GM19099 (cell line): Measurements from ENCODE around the gene SLC16A12.

ENCODE experiments used
- POLR2A ChIP-seq: IDR thresholded peaks from 3 replicates; pipeline ENCODE4 v1.6.1; 2011; ENCODE audit warnings: low read depth; ENCODE audit not compliant: insufficient read length; ENCODE audit errors: extremely low read depth

Gene SLC16A12, protein sequence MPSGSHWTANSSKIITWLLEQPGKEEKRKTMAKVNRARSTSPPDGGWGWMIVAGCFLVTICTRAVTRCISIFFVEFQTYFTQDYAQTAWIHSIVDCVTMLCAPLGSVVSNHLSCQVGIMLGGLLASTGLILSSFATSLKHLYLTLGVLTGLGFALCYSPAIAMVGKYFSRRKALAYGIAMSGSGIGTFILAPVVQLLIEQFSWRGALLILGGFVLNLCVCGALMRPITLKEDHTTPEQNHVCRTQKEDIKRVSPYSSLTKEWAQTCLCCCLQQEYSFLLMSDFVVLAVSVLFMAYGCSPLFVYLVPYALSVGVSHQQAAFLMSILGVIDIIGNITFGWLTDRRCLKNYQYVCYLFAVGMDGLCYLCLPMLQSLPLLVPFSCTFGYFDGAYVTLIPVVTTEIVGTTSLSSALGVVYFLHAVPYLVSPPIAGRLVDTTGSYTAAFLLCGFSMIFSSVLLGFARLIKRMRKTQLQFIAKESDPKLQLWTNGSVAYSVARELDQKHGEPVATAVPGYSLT

DNA sequence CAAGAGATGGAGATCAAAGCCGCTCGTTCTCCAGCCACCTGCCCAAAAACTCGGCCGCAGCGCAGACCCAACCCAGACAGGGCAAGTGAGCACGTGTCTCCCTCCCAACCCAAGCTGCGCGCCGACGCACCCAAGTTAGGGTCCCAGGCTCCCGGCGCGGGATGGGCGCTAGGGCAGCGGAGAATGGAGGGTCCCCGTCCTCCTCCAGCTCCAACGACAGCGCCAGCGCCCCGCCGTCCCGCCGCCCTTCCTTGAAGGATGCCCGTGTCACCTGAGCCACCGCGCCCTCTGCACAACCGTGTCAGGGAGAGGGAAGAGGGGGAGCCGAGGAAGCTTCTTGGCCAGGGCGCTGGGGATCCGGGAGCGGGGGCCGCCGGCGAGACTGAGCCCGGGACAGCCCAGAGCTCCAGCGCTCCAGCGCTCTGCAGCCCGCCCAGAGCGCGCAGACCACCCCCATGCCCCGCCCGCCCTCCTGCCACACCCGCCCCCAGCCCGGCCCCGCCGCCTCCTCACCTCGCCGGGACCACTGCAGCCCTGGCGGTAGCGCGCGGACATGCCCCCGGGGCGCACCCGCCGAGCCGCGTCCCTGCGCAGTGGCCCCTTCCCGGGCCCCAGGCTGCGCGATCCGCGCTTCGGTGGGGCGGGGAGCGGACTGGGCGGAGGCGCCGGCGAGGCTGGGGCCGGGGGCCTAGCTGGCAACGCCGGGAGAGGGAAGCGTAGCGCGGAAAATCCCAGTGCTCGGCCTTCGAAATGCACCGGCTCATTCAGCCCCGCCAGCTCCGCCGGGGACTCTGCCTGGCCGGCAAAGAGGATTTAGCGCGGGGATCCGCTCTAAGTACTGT is at the start of gene SLC16A12:
Gene SLC16A12, minus strand, starts transcription at position 424 of the 842 bp plus-strand sequence. CDS start 73,016 bp downstream, outside the sequence.
- no peak for TF ChIP-seq POLR2A

- TF ChIP-seq POLR2A = no peak
Measured at GRCh38 chr10:89582022-89582421, 46.6 kb upstream of the SLC16A12 start.

GRCh38 chr10:89580243-89580642 is 44.8 kb upstream of the SLC16A12 start:
- no peak for TF ChIP-seq POLR2A

DNA sequence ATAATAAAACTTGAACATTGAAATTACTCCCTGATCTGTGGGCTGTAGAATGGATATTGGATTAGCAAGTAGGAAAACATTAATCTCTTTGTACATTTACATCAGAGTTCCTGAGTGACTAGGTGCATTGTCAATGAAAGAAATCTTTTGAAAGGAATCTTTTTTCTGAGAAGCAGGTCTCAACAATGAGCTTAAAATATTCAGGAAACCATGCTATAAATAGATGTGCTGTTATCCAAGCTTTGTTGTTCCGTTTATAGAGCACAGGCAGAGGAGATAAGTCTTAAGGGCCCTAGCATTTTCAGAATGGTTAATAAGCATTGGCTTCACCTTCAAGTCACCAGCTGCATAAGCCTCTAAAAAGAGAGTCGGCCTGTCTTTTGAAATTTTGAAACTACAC is 41.3 kb upstream of the SLC16A12 start:
- no peak for TF ChIP-seq POLR2A

- no peak for TF ChIP-seq POLR2A
Measured at GRCh38 chr10:89576022-89576421, 40.6 kb upstream of the SLC16A12 start.

- TF ChIP-seq POLR2A = no peak
Measured at GRCh38 chr10:89575031-89575430, 39.6 kb upstream of the SLC16A12 start.

- TF ChIP-seq POLR2A = no peak
Measured at GRCh38 chr10:89574368-89574767, 39.0 kb upstream of the SLC16A12 start.

DNA sequence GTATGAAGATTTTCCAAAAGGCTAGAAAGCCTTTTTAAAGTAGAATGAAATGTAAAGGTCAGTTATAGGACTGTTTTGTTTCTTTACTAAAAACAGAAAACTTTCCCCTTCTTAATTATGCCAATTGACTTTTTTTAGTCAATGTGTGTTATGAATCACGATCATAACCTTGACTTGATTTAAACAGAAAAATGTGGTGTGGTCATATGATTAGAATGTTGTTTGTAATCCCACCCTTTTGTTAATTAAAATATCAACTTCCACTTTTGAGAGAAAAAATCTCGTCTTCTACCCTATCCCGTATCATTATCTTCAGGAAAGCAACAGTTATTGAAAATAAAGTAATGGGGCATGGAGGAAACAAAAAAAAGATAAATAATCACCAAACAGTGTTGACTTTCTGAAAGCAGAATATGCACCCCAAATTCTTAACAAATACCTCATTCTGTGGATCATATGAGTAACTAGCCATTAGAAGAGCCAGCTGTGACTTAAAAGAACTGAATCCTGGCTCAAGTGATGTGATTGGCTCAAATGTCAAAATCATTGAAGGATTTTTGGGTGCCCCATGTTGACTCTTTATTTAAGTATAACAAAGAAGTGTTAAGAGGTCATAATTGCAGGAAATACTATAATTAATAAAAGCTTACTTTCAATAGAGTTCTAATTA is 32.3 kb upstream of the SLC16A12 start:
- TF ChIP-seq POLR2A = no peak

DNA sequence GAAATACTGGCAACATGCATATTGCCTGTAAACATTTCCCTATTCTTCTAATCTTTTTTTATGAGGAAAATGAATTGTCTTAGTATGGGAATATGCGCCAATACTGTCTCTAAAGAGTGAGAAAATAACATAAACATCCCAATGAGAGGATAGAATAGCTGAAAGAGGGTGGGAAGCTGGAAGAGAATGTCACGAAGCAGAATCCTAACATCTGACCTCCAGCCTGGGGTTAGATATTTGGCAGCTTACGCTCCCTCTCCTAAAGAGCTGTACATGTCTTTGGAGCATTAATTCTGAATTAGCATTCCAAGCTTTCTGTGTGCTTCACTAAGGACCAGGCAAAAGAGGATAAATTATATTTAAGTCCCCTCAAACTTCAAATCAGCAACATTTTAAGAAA is 31.6 kb upstream of the SLC16A12 start:
- TF ChIP-seq POLR2A = no peak

- no peak for TF ChIP-seq POLR2A
Measured at GRCh38 chr10:89566095-89566950, 30.9 kb upstream of the SLC16A12 start.

- no peak for TF ChIP-seq POLR2A
Measured at GRCh38 chr10:89565180-89565579, 29.8 kb upstream of the SLC16A12 start.

DNA sequence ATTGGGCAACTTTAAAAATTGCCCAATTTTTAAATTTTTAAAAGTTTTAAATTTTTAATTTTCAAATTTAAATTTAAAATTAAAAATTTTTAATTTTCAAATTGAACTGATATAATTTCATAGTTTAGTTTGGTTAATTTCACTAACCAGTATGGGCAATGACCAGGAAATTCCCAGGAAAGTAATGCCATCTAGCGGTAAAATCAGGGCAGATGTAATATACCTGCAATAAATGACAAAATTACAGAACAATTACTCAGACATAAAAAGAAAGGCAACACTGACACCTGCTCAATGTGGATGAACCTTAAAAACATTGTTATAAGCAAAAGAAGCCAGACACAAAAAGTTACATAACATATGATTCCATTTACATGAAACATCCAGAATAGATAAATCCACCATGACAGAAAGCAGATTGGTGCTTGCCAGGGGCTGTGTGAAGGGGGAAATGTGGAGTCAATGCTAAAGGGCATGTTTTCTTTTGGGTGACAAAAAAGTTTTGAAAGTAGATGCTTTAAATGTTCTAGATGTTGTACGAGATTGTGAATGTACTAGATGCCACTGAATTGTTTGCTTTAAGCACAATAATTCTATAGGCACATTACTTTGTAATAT is 28.6 kb upstream of the SLC16A12 start:
- TF ChIP-seq POLR2A = no peak

DNA sequence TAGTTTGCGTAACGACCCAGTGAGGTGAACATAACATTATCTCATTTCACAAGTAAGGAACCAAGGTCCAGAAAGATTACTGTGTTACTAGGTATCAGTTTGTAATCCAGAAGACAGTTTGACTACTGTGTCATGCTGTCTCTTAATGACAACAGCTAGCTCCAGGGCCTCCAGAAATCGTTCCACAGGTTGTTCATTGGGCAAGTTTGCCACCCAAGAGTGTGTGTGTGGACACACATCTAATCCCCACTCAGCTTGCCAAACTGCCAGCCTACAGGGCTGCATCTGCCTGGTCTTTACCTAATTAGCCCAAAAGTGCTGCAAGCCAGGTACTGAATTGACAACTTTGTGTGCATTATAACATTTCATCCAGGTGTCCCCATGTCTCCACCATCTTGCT is 27.9 kb upstream of the SLC16A12 start:
- no peak for TF ChIP-seq POLR2A

GRCh38 chr10:89556600-89556999 is 21.2 kb upstream of the SLC16A12 start:
- no peak for TF ChIP-seq POLR2A
